DND-41 (cell line): ENCODE results near the gene MTERF4.
A peak's percentile ranks its signal among the peaks of the same experiment; 100 is the strongest.

Source experiments
- ATAC-seq: fragments of 200-7000 bp; cut with Tn5 transposase; 3 replicates; pipeline ENCODE4 v1.9.1; 2021; ENCODE audit warnings: low read depth; ENCODE audit not compliant: insufficient read depth
- DNase-seq: peaks from one replicate; pipeline ENCODE4 v3.0.0-alpha.2; 2020
- H2AFZ ChIP-seq: 2 replicates; pipeline ENCODE4 v1.6.0; 2012; ENCODE audit warnings: low read depth, low read length
- H3K27ac ChIP-seq: 2 replicates; pipeline ENCODE4 v1.5.1; 2012; ENCODE audit warnings: low read length, inconsistent platforms
- H3K27me3 ChIP-seq: fragments of 200-600 bp; sonication (generic); 2 replicates; pipeline ENCODE4 v1.6.0; 2012; ENCODE audit warnings: low read length, mild to moderate bottlenecking, inconsistent platforms; ENCODE audit not compliant: insufficient read depth, poor library complexity
- H3K36me3 ChIP-seq: 2 replicates; pipeline ENCODE4 v1.5.1; 2012; ENCODE audit warnings: low read length, inconsistent platforms; ENCODE audit not compliant: insufficient read depth
- H3K4me1 ChIP-seq: 2 replicates; pipeline ENCODE4 v1.5.1; 2012; ENCODE audit warnings: mild to moderate bottlenecking, low read length; ENCODE audit not compliant: insufficient read depth
- H3K4me2 ChIP-seq: 2 replicates; pipeline ENCODE4 v1.6.0; 2012; ENCODE audit warnings: mild to moderate bottlenecking, moderate library complexity, low read length, inconsistent platforms; ENCODE audit not compliant: insufficient read depth
- H3K4me3 ChIP-seq, 2 experiments: fragments of 200-600 bp in 1 of 2; shearing (Covaris generic) in 1 of 2; 2 replicates each; pipeline ENCODE4 v1.5.1; 2012 to 2016; ENCODE audit warnings: inconsistent platforms in 2 of 2, low read length in 2 of 2, mild to moderate bottlenecking in 2 of 2, low read depth in 1 of 2, moderate library complexity in 1 of 2
- H3K79me2 ChIP-seq: 2 replicates; pipeline ENCODE4 v1.6.0; 2012; ENCODE audit warnings: low read length, inconsistent platforms; ENCODE audit not compliant: insufficient read depth
- H3K9ac ChIP-seq: 2 replicates; pipeline ENCODE4 v1.6.0; 2012; ENCODE audit warnings: low read depth, mild to moderate bottlenecking, inconsistent platforms, low read length, moderate library complexity
- H3K9me3 ChIP-seq: 2 replicates; pipeline ENCODE4 v1.5.1; 2012; ENCODE audit warnings: low read length, moderate library complexity, mild to moderate bottlenecking, inconsistent platforms; ENCODE audit not compliant: insufficient read depth, severe bottlenecking
- H4K20me1 ChIP-seq: 2 replicates; pipeline ENCODE4 v1.6.0; 2012; ENCODE audit warnings: low read length; ENCODE audit not compliant: insufficient read depth
- EZH2 ChIP-seq: IDR thresholded peaks from 3 replicates; pipeline ENCODE4 v1.6.1; 2012; ENCODE audit warnings: borderline replicate concordance, low read depth, mild to moderate bottlenecking, moderate library complexity, low read length, inconsistent platforms; ENCODE audit not compliant: severe bottlenecking
- TF ChIP-seq, protein P1 (sequence below): IDR thresholded peaks from 2 replicates; pipeline ENCODE4 v1.5.1; 2012; ENCODE audit warnings: borderline replicate concordance, low read length, moderate library complexity, mild to moderate bottlenecking; ENCODE audit not compliant: poor library complexity, severe bottlenecking; ENCODE audit errors: extremely low read depth

MTERF4 gene, protein sequence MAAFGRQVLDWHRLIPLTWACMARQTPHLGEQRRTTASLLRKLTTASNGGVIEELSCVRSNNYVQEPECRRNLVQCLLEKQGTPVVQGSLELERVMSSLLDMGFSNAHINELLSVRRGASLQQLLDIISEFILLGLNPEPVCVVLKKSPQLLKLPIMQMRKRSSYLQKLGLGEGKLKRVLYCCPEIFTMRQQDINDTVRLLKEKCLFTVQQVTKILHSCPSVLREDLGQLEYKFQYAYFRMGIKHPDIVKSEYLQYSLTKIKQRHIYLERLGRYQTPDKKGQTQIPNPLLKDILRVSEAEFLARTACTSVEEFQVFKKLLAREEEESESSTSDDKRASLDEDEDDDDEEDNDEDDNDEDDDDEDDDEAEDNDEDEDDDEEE

DNA sequence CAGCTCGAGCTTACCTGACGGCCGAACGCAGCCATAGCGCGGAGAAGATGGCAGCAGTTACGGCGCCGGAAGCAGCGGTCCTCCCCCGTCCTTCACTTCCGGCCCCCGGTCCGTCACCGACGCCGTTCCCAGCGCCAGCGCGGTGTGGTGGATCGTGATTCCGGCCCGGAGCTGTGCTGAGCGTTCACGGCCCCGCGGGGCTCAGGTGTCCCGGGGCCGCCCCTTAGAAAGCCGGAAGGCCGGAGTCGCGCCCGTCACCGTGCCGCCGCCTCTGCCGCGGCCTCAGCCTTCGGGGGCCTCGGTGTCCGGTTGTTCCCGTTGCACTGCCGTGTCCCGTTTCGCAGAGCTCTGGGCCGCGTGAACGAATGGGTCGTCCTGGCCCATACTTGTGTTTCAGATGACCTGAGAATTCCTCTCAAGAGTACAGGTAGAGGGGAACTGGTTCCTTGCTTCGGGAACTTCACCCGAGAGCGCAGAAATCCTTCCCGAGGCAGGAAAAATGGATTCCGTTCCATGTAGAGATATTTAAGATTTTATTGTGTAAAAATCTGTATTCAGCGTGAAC, at the start of gene MTERF4:
MTERF4 (minus strand) TSS at position 49 of the 565 bp plus-strand sequence; CDS start at position 35, 14 bp downstream.
- H3K27me3 ChIP-seq = no peaks in the 10 kb centered on the region
- TF ChIP-seq EZH2 = no peak
- TF ChIP-seq, protein P1, sequence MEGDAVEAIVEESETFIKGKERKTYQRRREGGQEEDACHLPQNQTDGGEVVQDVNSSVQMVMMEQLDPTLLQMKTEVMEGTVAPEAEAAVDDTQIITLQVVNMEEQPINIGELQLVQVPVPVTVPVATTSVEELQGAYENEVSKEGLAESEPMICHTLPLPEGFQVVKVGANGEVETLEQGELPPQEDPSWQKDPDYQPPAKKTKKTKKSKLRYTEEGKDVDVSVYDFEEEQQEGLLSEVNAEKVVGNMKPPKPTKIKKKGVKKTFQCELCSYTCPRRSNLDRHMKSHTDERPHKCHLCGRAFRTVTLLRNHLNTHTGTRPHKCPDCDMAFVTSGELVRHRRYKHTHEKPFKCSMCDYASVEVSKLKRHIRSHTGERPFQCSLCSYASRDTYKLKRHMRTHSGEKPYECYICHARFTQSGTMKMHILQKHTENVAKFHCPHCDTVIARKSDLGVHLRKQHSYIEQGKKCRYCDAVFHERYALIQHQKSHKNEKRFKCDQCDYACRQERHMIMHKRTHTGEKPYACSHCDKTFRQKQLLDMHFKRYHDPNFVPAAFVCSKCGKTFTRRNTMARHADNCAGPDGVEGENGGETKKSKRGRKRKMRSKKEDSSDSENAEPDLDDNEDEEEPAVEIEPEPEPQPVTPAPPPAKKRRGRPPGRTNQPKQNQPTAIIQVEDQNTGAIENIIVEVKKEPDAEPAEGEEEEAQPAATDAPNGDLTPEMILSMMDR = no peak
- peaks cover 40% of the 10 kb centered on the region for H3K4me1 ChIP-seq
- peak within 1 kb of the TSS; percentile 42 to 68 for H3K4me3 ChIP-seq
- H3K36me3 ChIP-seq = peaks cover 45% of the 10 kb centered on the region
- H3K9ac ChIP-seq = peak within 1 kb of the TSS; percentile 79
- H3K79me2 ChIP-seq = peaks cover 61% of the 10 kb centered on the region
- DNase-seq (peak; percentile 87), ATAC-seq (peak; percentile 99)
- peak within 1 kb of the TSS; percentile 96 for H3K4me2 ChIP-seq
- no peaks in the 10 kb centered on the region for H3K9me3 ChIP-seq
- peak within 1 kb of the TSS; percentile 76 for H3K27ac ChIP-seq
- peak within 1 kb of the TSS; percentile 80 for H2AFZ ChIP-seq
- H4K20me1 ChIP-seq = peaks cover 2% of the 10 kb centered on the region; the same call in 1 of the 2 replicates

DNA sequence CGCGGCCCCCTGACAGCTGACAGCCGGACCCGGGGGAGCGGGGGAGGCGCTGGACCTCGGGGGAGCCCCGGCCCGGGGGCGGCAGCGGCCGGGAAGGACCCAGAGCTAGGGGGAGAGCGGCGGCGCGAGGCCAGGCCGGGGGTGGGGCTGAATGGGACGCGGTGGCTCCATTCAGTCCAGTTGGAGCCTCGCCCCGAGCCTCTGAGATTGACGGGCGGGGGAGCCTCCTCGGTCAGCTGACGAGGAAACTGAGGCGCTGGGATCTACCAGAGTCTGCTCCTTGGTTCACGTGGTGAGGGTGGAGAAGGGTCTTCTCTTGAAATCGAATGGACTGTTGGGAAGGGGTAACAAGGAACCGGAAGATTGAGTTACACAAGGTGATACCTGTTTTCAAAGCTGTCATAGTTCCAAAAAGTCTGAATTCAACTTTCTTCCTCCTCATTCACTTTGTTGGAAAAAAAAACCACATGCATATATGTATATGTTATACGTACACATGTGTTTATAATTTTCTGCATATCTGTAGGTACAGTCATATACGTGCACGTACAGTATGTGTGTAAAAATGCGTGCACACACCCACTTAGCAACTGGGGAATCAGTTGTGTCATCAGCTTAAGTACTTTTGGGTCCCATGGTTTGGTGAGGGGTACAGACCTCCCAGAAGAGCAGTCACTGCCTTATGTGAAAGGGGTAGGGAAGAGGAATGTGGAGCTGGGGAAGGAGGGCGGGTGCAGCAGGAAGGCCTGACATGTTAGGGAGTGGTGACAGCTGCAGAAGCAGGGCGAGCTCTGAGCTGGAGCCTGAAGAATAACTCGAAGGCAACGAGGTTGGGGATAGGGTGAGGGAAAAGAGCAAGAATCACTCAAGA, 48.8 kb upstream of the MTERF4 start:
- Histone ChIP-seq H3K4me3 (peak overlapping the region; percentile 69 to 80), H3K27ac (peak overlapping the region; percentile 62), H3K9me3 (no peaks in the 10 kb centered on the region), H3K4me2 (peak overlapping the region; percentile 83), H4K20me1 (peaks cover 20% of the 10 kb centered on the region; the same call in 1 of the 2 replicates), H3K27me3 (no peaks in the 10 kb centered on the region), H3K4me1 (peaks cover 34% of the 10 kb centered on the region), H3K36me3 (peaks cover 17% of the 10 kb centered on the region), H2AFZ (peak overlapping the region; percentile 84), H3K79me2 (peaks cover 50% of the 10 kb centered on the region), H3K9ac (peak overlapping the region; percentile 81)
- no peak for ATAC-seq
- DNase-seq = no peak
- TF ChIP-seq, protein P1 = peak; percentile 0
- no peak for TF ChIP-seq EZH2

DNA sequence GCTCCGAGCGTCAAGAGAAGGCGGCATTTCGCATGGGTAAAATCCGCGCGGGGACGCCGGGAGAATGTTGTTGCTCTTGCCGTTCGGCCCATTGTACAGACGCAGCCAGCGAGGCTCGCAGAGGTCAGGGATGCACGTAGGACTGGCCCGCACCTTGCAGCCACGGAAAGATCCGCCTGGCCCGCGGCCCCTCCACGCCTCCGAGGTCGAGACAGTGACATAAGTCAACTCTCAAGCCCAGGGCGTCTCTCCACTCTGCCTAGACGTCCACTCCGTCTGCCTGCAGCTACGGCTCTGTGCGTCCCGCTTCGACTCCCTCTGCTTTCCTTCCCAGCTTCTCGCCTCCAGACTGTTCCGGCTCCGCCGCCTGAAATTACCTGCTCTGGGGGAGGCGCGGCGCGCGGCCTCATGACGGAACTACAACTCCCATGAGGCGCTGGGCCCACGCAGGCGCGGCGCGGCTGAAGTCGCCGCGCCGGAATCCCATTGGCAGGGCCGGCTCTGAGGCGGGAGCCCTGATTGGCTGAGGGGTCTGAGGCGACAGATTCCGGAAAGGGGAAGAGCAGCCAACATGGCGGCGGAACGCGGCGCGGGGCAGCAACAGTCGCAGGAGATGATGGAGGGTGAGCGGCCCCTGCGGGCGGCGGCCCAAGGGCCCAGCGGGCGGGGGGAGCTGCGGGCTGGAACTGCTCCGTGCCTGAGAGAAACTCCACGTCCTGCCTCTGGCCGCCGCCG, 48.0 kb upstream of the MTERF4 start, which contains the start of gene PPP1R7:
PPP1R7 (plus strand) TSS at position 543 of the 735 bp plus-strand sequence; CDS start at position 572, 29 bp downstream.
- H2AFZ ChIP-seq = peak within 1 kb of the TSS; percentile 87
- ATAC-seq = peak; percentile 86
- H3K36me3 ChIP-seq = peaks cover 12% of the 10 kb centered on the region
- peak; percentile 95 for DNase-seq
- H3K9me3 ChIP-seq = no peaks in the 10 kb centered on the region
- peaks cover 20% of the 10 kb centered on the region; the same call in 1 of the 2 replicates for H4K20me1 ChIP-seq
- H3K27me3 ChIP-seq = no peaks in the 10 kb centered on the region
- H3K4me2 ChIP-seq = peak within 1 kb of the TSS; percentile 83
- peaks cover 34% of the 10 kb centered on the region for H3K4me1 ChIP-seq
- peaks cover 55% of the 10 kb centered on the region for H3K79me2 ChIP-seq
- TF ChIP-seq, protein P1 = peak; percentile 20
- TF ChIP-seq EZH2 = no peak
- peak within 1 kb of the TSS; percentile 62 for H3K27ac ChIP-seq
- H3K9ac ChIP-seq = peak within 1 kb of the TSS; percentile 81
- peak within 1 kb of the TSS; percentile 69 to 80 for H3K4me3 ChIP-seq
